MCF 10A (cell line): ENCODE results near the gene ADTRP. TPM values are rescaled to one million over a fixed set of nuclear protein-coding genes. Genes with fewer than 3 reads are reported as not detected.
"Not testable (repeated sequence)": the region's sequence is repeated elsewhere in the genome, so short reads cannot be mapped to it uniquely, and the experiment has no call there.

Experiments
- BruUV-seq: library from RNA; stranded (reverse); fragments of 400-500 nt; replicated peaks from 2 replicates; lab custom pipeline; 2021; lab: Mats Ljungman, UMichigan
- CTCF ChIA-PET: fragments of 300-600 bp; sonication (Branson Sonifier 250); formaldehyde crosslinking; extraction: SDS; loops from one replicate; lab custom pipeline; 2021; ENCODE audit warnings: antibody characterized with exemption, inconsistent platforms; lab: Yijun Ruan, JAX
- POLR2A ChIA-PET: fragments of 300-600, 350-650 bp; sonication (Branson Sonifier 250); formaldehyde crosslinking; extraction: SDS; loops from one replicate; lab custom pipeline; 2020; ENCODE audit warnings: antibody characterized with exemption, inconsistent platforms; lab: Yijun Ruan, JAX
- DNase-seq: peaks from one replicate; pipeline ENCODE4 v3.0.0-alpha.2; 2018; ENCODE audit not compliant: unreplicated experiment
- H3K27ac Mint-ChIP-seq: one replicate; pipeline ENCODE4 v1.8.0; 2022; ENCODE audit warnings: mild to moderate bottlenecking, low read depth, mixed read lengths; ENCODE audit not compliant: unreplicated experiment
- H3K27me3 Mint-ChIP-seq: one replicate; pipeline ENCODE4 v1.8.0; 2022; ENCODE audit warnings: mixed read lengths; ENCODE audit not compliant: insufficient read depth, unreplicated experiment
- H3K36me3 Mint-ChIP-seq: one replicate; pipeline ENCODE4 v1.8.0; 2022; ENCODE audit warnings: mild to moderate bottlenecking, moderate library complexity, mixed read lengths; ENCODE audit not compliant: insufficient read depth, unreplicated experiment
- H3K4me1 Mint-ChIP-seq: one replicate; pipeline ENCODE4 v1.8.0; 2022; ENCODE audit warnings: mixed read lengths; ENCODE audit not compliant: insufficient read depth, unreplicated experiment
- H3K4me3 Mint-ChIP-seq: one replicate; pipeline ENCODE4 v1.8.0; 2022; ENCODE audit warnings: mild to moderate bottlenecking, moderate library complexity, mixed read lengths; ENCODE audit not compliant: unreplicated experiment
- H3K9me3 Mint-ChIP-seq: one replicate; pipeline ENCODE4 v1.8.0; 2022; ENCODE audit warnings: mixed read lengths; ENCODE audit not compliant: unreplicated experiment
- CTCF ChIP-seq: fragments of 200-600 bp; IDR thresholded peaks from one replicate; pipeline ENCODE4 v1.8.0; 2022; ENCODE audit warnings: antibody characterized with exemption, mild to moderate bottlenecking; ENCODE audit not compliant: unreplicated experiment
- intact Hi-C: fragments of 100-400 bp; cut with micrococcal nuclease; formaldehyde crosslinking; loops from 2 replicates; pipeline ENCODE4 v1.14.1; 2022
- total RNA-seq: library from RNA; stranded (reverse); gene quantifications from 2 replicates; pipeline ENCODE4 v1.2.3, GENCODE V29; 2022

Gene ADTRP
- total RNA-seq, 1 experiment from 2014 or later: 14.8 TPM

GRCh38 chr6:11692451-11693376 is 85.9 kb downstream of the ADTRP start:
- POLR2A ChIA-PET: interaction anchor here (0.7 kb wide), 1 partner anchor 1123 kb away, joined by 3 read pairs; no protein-coding TSS in a partner anchor

GRCh38 chr6:11689847-11690246 is 88.8 kb downstream of the ADTRP start:
- Mint-ChIP-seq H3K4me3 (no peak overlapping the region), H3K9me3 (peaks cover 8% of the 10 kb centered on the region), H3K27ac (no peak overlapping the region), H3K36me3 (no peaks in the 10 kb centered on the region), H3K27me3 (no peaks in the 10 kb centered on the region), H3K4me1 (peaks cover 11% of the 10 kb centered on the region)
- POLR2A ChIA-PET: interaction anchor here (0.6 kb wide), 1 partner anchor 34 kb away, joined by 3 read pairs; no protein-coding TSS in a partner anchor
- intact Hi-C loops: no loop called here
- TF ChIP-seq CTCF: no peak
- CTCF ChIA-PET: interaction anchor here (0.8 to 2.4 kb wide), 2 partner anchors 9 to 35 kb away, joined by 3 to 12 read pairs; no protein-coding TSS in a partner anchor
- no TSS peak for BruUV-seq
- DNase-seq: no peak

More at GRCh38 chr6:11692451-11693376, 85.9 kb downstream of the ADTRP start:
- intact Hi-C loops: no loop called here
- CTCF ChIA-PET: interaction anchor here (0.6 to 1.6 kb wide), 3 partner anchors 9 to 214 kb away, joined by 4 read pairs; no protein-coding TSS in a partner anchor
- Mint-ChIP-seq H3K9me3 (peaks cover 8% of the 10 kb centered on the region), H3K36me3 (no peaks in the 10 kb centered on the region), H3K4me1 (no peaks in the 10 kb centered on the region), H3K27ac (no peak overlapping the region), H3K4me3 (no peak overlapping the region), H3K27me3 (no peaks in the 10 kb centered on the region)
- no peak for TF ChIP-seq CTCF
- BruUV-seq: no TSS peak
- DNase-seq: no peak

GRCh38 chr6:11689400-11689799 is 89.2 kb downstream of the ADTRP start:
- H3K4me3 Mint-ChIP-seq, intact Hi-C loops, BruUV-seq, H3K27me3 Mint-ChIP-seq, H3K9me3 Mint-ChIP-seq, H3K27ac Mint-ChIP-seq, H3K36me3 Mint-ChIP-seq, DNase-seq: not testable (repeated sequence)
- ChIA-PET CTCF (interaction anchor here (0.8 to 2.4 kb wide), 2 partner anchors 10 to 34 kb away, joined by 3 to 12 read pairs; no protein-coding TSS in a partner anchor), POLR2A (interaction anchor here (0.6 kb wide), 1 partner anchor 34 kb away, joined by 3 read pairs; no protein-coding TSS in a partner anchor)
- H3K4me1 Mint-ChIP-seq: peaks cover 11% of the 10 kb centered on the region

- no TSS peak for BruUV-seq
- TF ChIP-seq CTCF: no peak
- DNase-seq: no peak
- no peak overlapping the region for H3K27ac Mint-ChIP-seq
- intact Hi-C loops: no loop called here
- POLR2A ChIA-PET: interaction anchor here (1.0 to 1.6 kb wide), 2 partner anchors 33 to 82 kb away, joined by 4 to 6 read pairs; no protein-coding TSS in a partner anchor
- no peaks in the 10 kb centered on the region for H3K27me3 Mint-ChIP-seq
- H3K9me3 Mint-ChIP-seq: peaks cover 8% of the 10 kb centered on the region
- H3K4me1 Mint-ChIP-seq: peaks cover 11% of the 10 kb centered on the region
- CTCF ChIA-PET: interaction anchor here (0.9 to 2.4 kb wide), 4 partner anchors 11 to 602 kb away, joined by 4 to 12 read pairs (median 5); no protein-coding TSS in a partner anchor
- no peaks in the 10 kb centered on the region for H3K36me3 Mint-ChIP-seq
- H3K4me3 Mint-ChIP-seq: no peak overlapping the region
Measured at GRCh38 chr6:11688425-11688709, 90.2 kb downstream of the ADTRP start.
